Naive thymus-derived CD4-positive, alpha-beta T cell (primary cell): ENCODE data around the gene FAM120B. TPM values are rescaled to one million over a fixed set of nuclear protein-coding genes. Genes with fewer than 3 reads are reported as not detected.
A peak's percentile ranks its signal among the peaks of the same experiment; 100 is the strongest.

Source experiments
- ATAC-seq: fragments of 150-1000 bp; cut with Tn5 transposase; 2 replicates; pipeline ENCODE4 v1.10.0; 2021; ENCODE audit warnings: mild to moderate bottlenecking, moderate library complexity
- CTCF ChIA-PET: fragments of 350-600 bp; sonication (Branson Sonifier 250); formaldehyde crosslinking; loops from one replicate; lab custom pipeline; 2021; ENCODE audit warnings: antibody characterized with exemption; lab: Charles Lee
- POLR2A ChIA-PET: fragments of 350-600 bp; sonication (Branson Sonifier 250); formaldehyde crosslinking; loops from one replicate; lab custom pipeline; 2021; ENCODE audit warnings: antibody characterized with exemption, inconsistent platforms; lab: Charles Lee
- DNase-seq, 9 donors: peaks; one replicate each; pipeline versions ENCODE4 v3.0.0 to v3.0.0-alpha.2; 2020 to 2022; ENCODE audit warnings: mixed read lengths in 1 of 9
- H3K27ac ChIP-seq: one replicate; pipeline ENCODE4 v1.7.0; 2013; ENCODE audit warnings: mild to moderate bottlenecking, low read depth, low read length, moderate library complexity
- H3K27me3 ChIP-seq, 2 donors: one replicate each; pipeline ENCODE4 v1.7.0; 2013; ENCODE audit warnings: low read length in 2 of 2, mild to moderate bottlenecking in 2 of 2, moderate library complexity in 2 of 2; ENCODE audit not compliant: control insufficient read depth in 2 of 2, insufficient read depth in 2 of 2
- H3K36me3 ChIP-seq, 3 experiments: 1 replicate in 2 of 3; 2 replicates in 1 of 3; pipeline ENCODE4 v1.7.0; 2013; ENCODE audit warnings: low read length in 3 of 3, mild to moderate bottlenecking in 3 of 3, moderate library complexity in 1 of 3; ENCODE audit not compliant: insufficient read depth in 3 of 3, control insufficient read depth in 2 of 3
- H3K4me1 ChIP-seq, 2 donors: one replicate each; pipeline ENCODE4 v1.7.0; 2013; ENCODE audit warnings: low read length in 2 of 2, mild to moderate bottlenecking in 2 of 2, moderate library complexity in 1 of 2; ENCODE audit not compliant: control insufficient read depth in 2 of 2, insufficient read depth in 2 of 2
- H3K4me3 ChIP-seq: 2 replicates; pipeline ENCODE4 v1.7.0; 2013; ENCODE audit warnings: mild to moderate bottlenecking, low read length
- H3K9me3 ChIP-seq, 3 experiments: 1 replicate in 2 of 3; 2 replicates in 1 of 3; pipeline ENCODE4 v1.7.0; 2013; ENCODE audit warnings: low read length in 3 of 3; ENCODE audit not compliant: control insufficient read depth in 2 of 3
- H3K27ac Mint-ChIP-seq, 9 donors: one replicate each; pipeline ENCODE4 v1.8.0; 2020 to 2022; ENCODE audit warnings: mixed read lengths in 9 of 9, mild to moderate bottlenecking in 8 of 9, moderate library complexity in 5 of 9, inconsistent platforms in 2 of 9
- H3K27me3 Mint-ChIP-seq, 5 donors: one replicate each; pipeline ENCODE4 v1.8.0; 2021 to 2022; ENCODE audit warnings: mixed read lengths in 5 of 5, mild to moderate bottlenecking in 1 of 5
- H3K36me3 Mint-ChIP-seq, 5 donors: one replicate each; pipeline ENCODE4 v1.8.0; 2020 to 2022; ENCODE audit warnings: mixed read lengths in 5 of 5, mild to moderate bottlenecking in 3 of 5, inconsistent platforms in 1 of 5
- H3K4me1 Mint-ChIP-seq, 7 donors: one replicate each; pipeline ENCODE4 v1.8.0; 2020 to 2022; ENCODE audit warnings: mixed read lengths in 7 of 7, mild to moderate bottlenecking in 3 of 7, inconsistent platforms in 1 of 7
- H3K4me3 Mint-ChIP-seq, 10 donors: one replicate each; pipeline ENCODE4 v1.8.0; 2020 to 2022; ENCODE audit warnings: mild to moderate bottlenecking in 10 of 10, mixed read lengths in 10 of 10, moderate library complexity in 6 of 10, inconsistent platforms in 2 of 10
- H3K9me3 Mint-ChIP-seq, 11 donors: one replicate each; pipeline ENCODE4 v1.8.0; 2020 to 2022; ENCODE audit warnings: mixed read lengths in 11 of 11, mild to moderate bottlenecking in 4 of 11, inconsistent platforms in 1 of 11, moderate library complexity in 1 of 11
- intact Hi-C, 2 donors: fragments of 100-400 bp; cut with micrococcal nuclease; formaldehyde crosslinking; loops; one replicate each; pipeline ENCODE4 v1.15.1; 2023
- polyA plus RNA-seq, 2 donors: library from polyadenylated mRNA; unstranded; fragments of 300-500 nt; fragmentation: Illumina TruSeq; gene quantifications; one replicate each; pipeline ENCODE4 v1.2.3, GENCODE V29; 2021
- total RNA-seq, 6 experiments: library from RNA in 5 of 6; stranded (reverse) in 5 of 6; gene quantifications; 1 replicate in 5 of 6; 2 replicates in 1 of 6; pipeline ENCODE4 v1.2.3 and lab custom pipeline; 2021 to 2026

FAM120B gene
- total and polyA plus RNA-seq, 7 experiments from 2014 or later = 27.2 to 53.4 (median 35.5) TPM

DNA sequence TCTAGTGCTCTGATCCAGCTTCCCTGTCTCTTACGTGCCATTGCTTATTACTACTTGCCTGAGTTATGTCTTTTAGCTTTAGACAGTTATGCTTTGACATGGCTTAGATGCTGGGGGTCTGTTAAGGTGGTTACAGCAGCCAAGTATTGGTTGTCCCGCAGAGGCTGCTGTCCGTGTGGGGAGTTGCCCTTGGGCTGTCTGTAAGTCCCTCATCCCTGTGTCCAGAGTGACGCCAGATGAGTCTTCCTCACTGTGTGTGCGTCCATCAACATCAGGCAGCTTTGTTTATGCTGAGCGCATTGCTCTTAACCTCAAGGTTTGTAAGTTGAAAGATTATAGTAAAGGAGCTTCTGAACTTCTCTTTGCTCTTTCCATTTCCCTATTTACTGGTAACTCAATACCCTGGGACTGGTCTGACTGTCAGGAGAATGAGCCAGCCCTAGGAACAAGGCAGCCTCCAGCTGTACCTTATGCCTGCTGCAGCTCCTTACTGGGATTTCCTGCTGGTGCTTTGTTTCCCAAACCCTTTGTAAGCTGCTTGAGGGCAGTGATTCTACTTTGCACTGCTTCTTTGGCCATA lies 7.2 kb downstream of the FAM120B start:
- Histone ChIP-seq H3K27ac (no peak overlapping the region), H3K4me1 (peaks cover 11 to 27% of the 10 kb centered on the region in 2 donors), H3K36me3 (peaks cover 0 to 23% (median 4%) of the 10 kb centered on the region in 3 experiments), H3K4me3 (no peak overlapping the region), H3K27me3 (no peaks in the 10 kb centered on the region), H3K9me3 (no peaks in the 10 kb centered on the region)
- no peak for DNase-seq
- ChIA-PET POLR2A (no interaction called here), CTCF (no interaction called here)
- peak overlapping the region in 1 of 10 donors; percentile 16 for H3K4me3 Mint-ChIP-seq
- no peak for ATAC-seq
- no peaks in the 10 kb centered on the region for H3K27me3 Mint-ChIP-seq
- H3K9me3 Mint-ChIP-seq = no peaks in the 10 kb centered on the region
- peak overlapping the region in 2 of 9 donors; percentile 9 to 52 for H3K27ac Mint-ChIP-seq
- intact Hi-C loops = loop anchor here in 1 of 2 donors (10.0 kb wide), 1 partner anchor 61 kb away; no protein-coding TSS in a partner anchor
- H3K36me3 Mint-ChIP-seq = peaks cover 0 to 29% (median 13%) of the 10 kb centered on the region in 5 donors
- H3K4me1 Mint-ChIP-seq = peaks cover 31 to 82% (median 78%) of the 10 kb centered on the region in 7 donors

GRCh38 chr6:170314983-170315382 lies 8.4 kb downstream of the FAM120B start:
- Histone ChIP-seq H3K27ac (no peak overlapping the region), H3K27me3 (no peaks in the 10 kb centered on the region), H3K9me3 (no peaks in the 10 kb centered on the region), H3K36me3 (peaks cover 0 to 33% (median 4%) of the 10 kb centered on the region in 3 experiments), H3K4me1 (peaks cover 5 to 23% of the 10 kb centered on the region in 2 donors), H3K4me3 (no peak overlapping the region)
- no peak overlapping the region for H3K4me3 Mint-ChIP-seq
- H3K4me1 Mint-ChIP-seq = peaks cover 28 to 85% (median 75%) of the 10 kb centered on the region in 7 donors
- H3K36me3 Mint-ChIP-seq = peaks cover 0 to 41% (median 21%) of the 10 kb centered on the region in 5 donors
- intact Hi-C loops = loop anchor here in 1 of 2 donors (10.0 kb wide), 1 partner anchor 60 kb away; no protein-coding TSS in a partner anchor
- ChIA-PET CTCF (no interaction called here), POLR2A (no interaction called here)
- H3K9me3 Mint-ChIP-seq = no peaks in the 10 kb centered on the region
- H3K27me3 Mint-ChIP-seq = no peaks in the 10 kb centered on the region
- DNase-seq = no peak
- ATAC-seq = no peak
- no peak overlapping the region for H3K27ac Mint-ChIP-seq

- Histone ChIP-seq H3K27me3 (no peaks in the 10 kb centered on the region), H3K4me3 (no peak overlapping the region), H3K9me3 (no peaks in the 10 kb centered on the region), H3K4me1 (peaks cover 0 to 12% of the 10 kb centered on the region in 2 donors), H3K27ac (no peak overlapping the region), H3K36me3 (peaks cover 0 to 35% (median 4%) of the 10 kb centered on the region in 3 experiments)
- Mint-ChIP-seq H3K27ac (peak overlapping the region in 1 of 9 donors; percentile 32), H3K27me3 (no peaks in the 10 kb centered on the region), H3K36me3 (peaks cover 8 to 52% (median 27%) of the 10 kb centered on the region in 5 donors), H3K9me3 (no peaks in the 10 kb centered on the region), H3K4me3 (no peak overlapping the region), H3K4me1 (peaks cover 25 to 84% (median 74%) of the 10 kb centered on the region in 7 donors)
- intact Hi-C loops = loop anchor here in 1 of 2 donors (10.0 kb wide), 1 partner anchor 59 kb away; no protein-coding TSS in a partner anchor
- ChIA-PET CTCF (no interaction called here), POLR2A (no interaction called here)
- DNase-seq (no peak), ATAC-seq (no peak)
Measured at GRCh38 chr6:170316071-170316470, 9.5 kb downstream of the FAM120B start.

GRCh38 chr6:170317076-170317475 lies 10.5 kb downstream of the FAM120B start:
- Mint-ChIP-seq H3K9me3 (no peaks in the 10 kb centered on the region), H3K27me3 (no peaks in the 10 kb centered on the region), H3K4me1 (peaks cover 21 to 80% (median 68%) of the 10 kb centered on the region in 7 donors), H3K27ac (peak overlapping the region in 1 of 9 donors; percentile 32), H3K4me3 (no peak overlapping the region), H3K36me3 (peaks cover 12 to 55% (median 29%) of the 10 kb centered on the region in 5 donors)
- DNase-seq (no peak), ATAC-seq (no peak)
- no peak overlapping the region for H3K27ac ChIP-seq
- CTCF ChIA-PET = no interaction called here
- no peak overlapping the region for H3K4me3 ChIP-seq
- peaks cover 0 to 31% (median 4%) of the 10 kb centered on the region in 3 experiments for H3K36me3 ChIP-seq
- peaks cover 0 to 5% of the 10 kb centered on the region in 2 donors for H3K4me1 ChIP-seq
- POLR2A ChIA-PET = no interaction called here
- intact Hi-C loops = loop anchor here in 1 of 2 donors (10.0 kb wide), 1 partner anchor 58 kb away; no protein-coding TSS in a partner anchor
- no peaks in the 10 kb centered on the region for H3K27me3 ChIP-seq
- H3K9me3 ChIP-seq = no peaks in the 10 kb centered on the region

DNA sequence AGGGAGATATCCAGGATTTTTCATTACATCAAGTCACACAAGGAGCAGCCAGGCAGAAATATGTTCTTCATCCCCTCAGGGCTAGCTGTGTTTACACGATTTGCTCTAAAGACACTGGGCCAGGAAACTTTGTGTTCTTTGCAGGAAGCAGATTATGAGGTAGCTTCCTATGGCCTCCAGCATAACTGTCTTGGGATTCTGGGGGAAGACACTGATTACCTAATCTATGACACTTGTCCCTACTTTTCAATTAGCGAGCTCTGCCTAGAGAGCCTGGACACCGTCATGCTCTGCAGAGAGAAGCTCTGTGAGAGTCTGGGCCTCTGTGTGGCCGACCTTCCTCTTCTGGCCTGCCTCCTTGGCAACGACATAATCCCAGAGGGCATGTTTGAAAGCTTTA lies 11.2 kb downstream of the FAM120B start:
- no peaks in the 10 kb centered on the region for H3K9me3 Mint-ChIP-seq
- no peak overlapping the region for H3K27ac ChIP-seq
- no peak overlapping the region for H3K4me3 ChIP-seq
- DNase-seq = no peak
- peaks cover 17 to 82% (median 70%) of the 10 kb centered on the region in 7 donors for H3K4me1 Mint-ChIP-seq
- H3K36me3 Mint-ChIP-seq = peaks cover 19 to 62% (median 35%) of the 10 kb centered on the region in 5 donors
- H3K27me3 Mint-ChIP-seq = no peaks in the 10 kb centered on the region
- H3K27me3 ChIP-seq = no peaks in the 10 kb centered on the region
- H3K27ac Mint-ChIP-seq = no peak overlapping the region
- peaks cover 0 to 37% (median 4%) of the 10 kb centered on the region in 3 experiments for H3K36me3 ChIP-seq
- ChIA-PET CTCF (no interaction called here), POLR2A (no interaction called here)
- no peaks in the 10 kb centered on the region for H3K9me3 ChIP-seq
- no peak for ATAC-seq
- H3K4me3 Mint-ChIP-seq = no peak overlapping the region
- intact Hi-C loops = loop anchor here in 1 of 2 donors (10.0 kb wide), 1 partner anchor 57 kb away; no protein-coding TSS in a partner anchor
- H3K4me1 ChIP-seq = peaks cover 0 to 5% of the 10 kb centered on the region in 2 donors

- Mint-ChIP-seq H3K27ac (no peak overlapping the region), H3K9me3 (peaks cover 0 to 1% (median 0%) of the 10 kb centered on the region in 11 donors), H3K27me3 (no peaks in the 10 kb centered on the region), H3K4me1 (peaks cover 2 to 34% (median 18%) of the 10 kb centered on the region in 7 donors), H3K36me3 (peaks cover 31 to 69% (median 54%) of the 10 kb centered on the region in 5 donors), H3K4me3 (no peak overlapping the region)
- Histone ChIP-seq H3K36me3 (peaks cover 9 to 76% (median 17%) of the 10 kb centered on the region in 3 experiments), H3K4me3 (no peak overlapping the region), H3K9me3 (no peaks in the 10 kb centered on the region), H3K4me1 (no peaks in the 10 kb centered on the region), H3K27me3 (no peaks in the 10 kb centered on the region), H3K27ac (no peak overlapping the region)
- intact Hi-C loops = no loop called here
- CTCF ChIA-PET = no interaction called here
- DNase-seq (no peak), ATAC-seq (no peak)
- POLR2A ChIA-PET = no interaction called here
Measured at GRCh38 chr6:170329321-170329720, 22.8 kb downstream of the FAM120B start.
